Mesodermal cell (in vitro differentiated cells): ENCODE measurements around the gene GNG13.
A peak's percentile ranks its signal among the peaks of the same experiment; 100 is the strongest.

Source experiments
- H3K27ac ChIP-seq: 2 replicates; pipeline ENCODE4 v1.7.0; 2013; ENCODE audit warnings: mild to moderate bottlenecking, low read depth, low read length, moderate library complexity; ENCODE audit not compliant: severe bottlenecking
- H3K36me3 ChIP-seq: 2 replicates; pipeline ENCODE4 v1.7.1; 2013; ENCODE audit warnings: mild to moderate bottlenecking, low read length, moderate library complexity; ENCODE audit not compliant: control insufficient read depth, insufficient read depth
- H3K4me1 ChIP-seq: one replicate; pipeline ENCODE4 v1.7.1; 2013; ENCODE audit warnings: mild to moderate bottlenecking, low read length; ENCODE audit not compliant: insufficient read depth, control insufficient read depth, poor library complexity, severe bottlenecking
- H3K4me3 ChIP-seq: 2 replicates; pipeline ENCODE4 v1.7.0; 2013; ENCODE audit warnings: low read length, control low read depth, mild to moderate bottlenecking; ENCODE audit not compliant: insufficient read depth, poor library complexity, severe bottlenecking; ENCODE audit errors: extremely low read depth
- H3K9me3 ChIP-seq: 2 replicates; pipeline ENCODE4 v1.7.1; 2013; ENCODE audit warnings: mild to moderate bottlenecking, low read length, moderate library complexity; ENCODE audit not compliant: control insufficient read depth
- WGBS, 2 experiments: methylation state at CpG; one replicate each; pipeline ENCODE4 v1.1.5; 2013; ENCODE audit warnings: missing lambda C conversion rate in 2 of 2; ENCODE audit not compliant: insufficient coverage in 2 of 2; 5-methylcytosine and 5-hydroxymethylcytosine counted together

Gene GNG13

GRCh38 chr16:813204-813915 is 12.8 kb upstream of the GNG13 start:
- peak overlapping the region; percentile 8 for H3K4me3 ChIP-seq
- no peaks in the 10 kb centered on the region for H3K36me3 ChIP-seq
- H3K4me1 ChIP-seq = peaks cover 9% of the 10 kb centered on the region
- no peak overlapping the region for H3K27ac ChIP-seq
- H3K9me3 ChIP-seq = no peaks in the 10 kb centered on the region
- WGBS, 2 experiments = 22 to 28% methylated on average over 53 to 55 of the region's 67 CpGs

GRCh38 chr16:808085-808386 is 7.5 kb upstream of the GNG13 start:
- no peak overlapping the region for H3K27ac ChIP-seq
- no peaks in the 10 kb centered on the region for H3K4me1 ChIP-seq
- no peaks in the 10 kb centered on the region for H3K36me3 ChIP-seq
- no peaks in the 10 kb centered on the region for H3K9me3 ChIP-seq
- 38 to 80% methylated on average over 11 to 16 of the region's 19 CpGs for WGBS, 2 experiments
- H3K4me3 ChIP-seq = peak overlapping the region; percentile 56

DNA sequence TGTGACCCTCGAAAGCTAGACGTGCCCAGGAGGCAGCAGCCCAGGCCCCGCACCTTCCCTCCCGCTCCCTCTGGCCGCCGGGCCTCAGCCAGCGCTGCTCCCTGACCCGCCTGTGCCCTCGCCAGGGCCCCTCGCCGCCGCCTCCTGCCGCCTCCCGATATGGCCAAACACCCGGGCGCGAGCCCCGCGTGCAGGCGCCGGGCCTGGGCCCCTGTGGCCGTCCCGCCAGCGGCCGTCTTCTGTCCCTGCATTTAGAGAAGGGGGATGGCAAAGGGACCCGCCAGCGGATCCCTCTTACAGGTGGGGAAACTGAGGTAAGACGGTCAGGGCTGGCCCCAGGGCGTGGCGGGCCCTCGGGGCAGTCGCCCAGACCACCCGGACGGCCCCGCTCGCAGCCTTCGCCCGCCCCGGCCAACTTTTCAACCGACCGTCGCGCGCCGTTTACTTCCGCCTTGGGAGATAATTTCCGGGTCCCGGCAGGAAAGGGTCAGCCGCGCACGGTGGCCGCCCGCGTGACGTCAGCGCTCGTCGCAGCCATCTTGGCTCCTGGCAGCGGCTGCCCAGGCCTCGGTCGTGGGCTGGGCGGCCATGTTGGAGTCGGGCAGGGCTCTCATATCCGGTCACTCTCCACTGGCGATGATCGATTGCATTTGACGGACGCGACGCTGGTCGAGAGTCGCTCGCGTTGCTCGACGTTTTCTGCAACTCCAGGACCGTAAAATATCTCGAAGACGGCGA is 7.0 kb upstream of the GNG13 start:
- no peaks in the 10 kb centered on the region for H3K4me1 ChIP-seq
- WGBS, 2 experiments = 51 to 57% methylated on average over 71 to 80 of the region's 80 CpGs
- H3K36me3 ChIP-seq = no peaks in the 10 kb centered on the region
- peak overlapping the region; percentile 56 for H3K4me3 ChIP-seq
- no peaks in the 10 kb centered on the region for H3K9me3 ChIP-seq
- H3K27ac ChIP-seq = peak overlapping the region; percentile 66

GRCh38 chr16:805474-805873 is 4.9 kb upstream of the GNG13 start:
- Histone ChIP-seq H3K27ac (no peak overlapping the region), H3K9me3 (no peaks in the 10 kb centered on the region), H3K4me1 (no peaks in the 10 kb centered on the region), H3K36me3 (no peaks in the 10 kb centered on the region), H3K4me3 (no peak overlapping the region)
- 88 to 97% methylated on average over 12 to 17 of the region's 17 CpGs for WGBS, 2 experiments

DNA sequence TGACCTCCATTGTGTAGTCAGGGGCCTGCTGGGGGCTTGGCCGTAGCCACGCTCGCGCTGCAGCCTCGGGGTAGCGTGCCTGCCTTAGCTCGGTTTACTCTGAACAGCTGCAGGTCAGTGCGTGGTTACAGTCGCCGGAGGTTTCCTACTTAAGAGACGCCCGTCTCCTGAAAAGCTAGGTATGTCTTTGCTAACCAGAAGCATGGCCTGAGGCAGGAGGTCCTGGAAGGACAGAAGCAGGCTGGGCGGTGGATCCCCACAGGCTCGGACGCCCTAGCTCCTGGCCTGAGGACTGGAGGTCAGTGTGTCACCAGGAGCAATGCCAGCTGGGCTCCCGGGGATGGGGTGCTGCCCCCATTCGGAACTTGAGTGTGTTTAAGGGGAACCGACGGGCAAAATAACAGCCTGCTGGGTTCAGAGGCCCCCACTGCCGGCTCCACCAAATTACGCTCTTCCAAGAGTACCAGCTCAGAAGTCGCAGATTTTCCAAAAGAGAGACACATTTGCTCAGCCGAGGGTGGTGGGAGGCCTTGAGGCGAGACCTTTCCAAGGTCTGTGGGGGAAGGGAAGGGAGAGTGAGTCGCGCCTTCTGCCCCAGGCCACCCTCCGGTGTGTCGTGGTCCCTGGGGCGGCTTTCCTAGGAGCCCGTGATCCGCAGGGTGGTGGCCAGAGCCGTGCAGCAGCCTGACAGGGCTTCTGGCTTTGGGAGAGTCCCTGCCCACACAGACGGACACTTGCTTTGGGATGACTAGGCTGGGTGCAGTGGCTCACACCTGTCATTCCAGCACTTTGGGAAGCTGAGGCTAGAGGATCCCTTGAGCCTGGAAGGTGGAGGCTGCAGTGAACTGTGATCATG is 3.9 kb upstream of the GNG13 start:
- Histone ChIP-seq H3K27ac (no peak overlapping the region), H3K4me3 (no peak overlapping the region), H3K4me1 (no peaks in the 10 kb centered on the region), H3K36me3 (no peaks in the 10 kb centered on the region), H3K9me3 (no peaks in the 10 kb centered on the region)
- WGBS, 2 experiments = 76 to 83% methylated on average over 22 to 30 of the region's 33 CpGs

DNA sequence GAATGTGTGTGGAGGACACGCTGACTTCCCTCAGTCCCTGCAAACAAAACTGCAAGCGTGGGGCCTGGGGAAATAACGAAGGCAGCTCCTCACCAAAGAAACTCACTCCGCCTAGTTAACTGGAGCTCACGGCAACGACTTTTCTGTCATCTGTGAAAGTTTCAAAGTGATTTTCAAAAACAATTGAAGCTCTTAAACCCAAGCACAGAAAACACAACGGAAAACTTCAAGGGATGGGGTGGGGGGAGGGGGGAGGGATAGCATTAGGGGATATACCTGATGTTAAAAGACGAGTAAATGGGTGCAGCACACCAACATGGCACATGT is 3.2 kb upstream of the GNG13 start:
- Histone ChIP-seq H3K4me3 (no peak overlapping the region), H3K9me3 (no peaks in the 10 kb centered on the region), H3K36me3 (no peaks in the 10 kb centered on the region), H3K4me1 (no peaks in the 10 kb centered on the region), H3K27ac (no peak overlapping the region)
- 80 to 88% methylated on average over 4 to 6 of the region's 8 CpGs for WGBS, 2 experiments

DNA sequence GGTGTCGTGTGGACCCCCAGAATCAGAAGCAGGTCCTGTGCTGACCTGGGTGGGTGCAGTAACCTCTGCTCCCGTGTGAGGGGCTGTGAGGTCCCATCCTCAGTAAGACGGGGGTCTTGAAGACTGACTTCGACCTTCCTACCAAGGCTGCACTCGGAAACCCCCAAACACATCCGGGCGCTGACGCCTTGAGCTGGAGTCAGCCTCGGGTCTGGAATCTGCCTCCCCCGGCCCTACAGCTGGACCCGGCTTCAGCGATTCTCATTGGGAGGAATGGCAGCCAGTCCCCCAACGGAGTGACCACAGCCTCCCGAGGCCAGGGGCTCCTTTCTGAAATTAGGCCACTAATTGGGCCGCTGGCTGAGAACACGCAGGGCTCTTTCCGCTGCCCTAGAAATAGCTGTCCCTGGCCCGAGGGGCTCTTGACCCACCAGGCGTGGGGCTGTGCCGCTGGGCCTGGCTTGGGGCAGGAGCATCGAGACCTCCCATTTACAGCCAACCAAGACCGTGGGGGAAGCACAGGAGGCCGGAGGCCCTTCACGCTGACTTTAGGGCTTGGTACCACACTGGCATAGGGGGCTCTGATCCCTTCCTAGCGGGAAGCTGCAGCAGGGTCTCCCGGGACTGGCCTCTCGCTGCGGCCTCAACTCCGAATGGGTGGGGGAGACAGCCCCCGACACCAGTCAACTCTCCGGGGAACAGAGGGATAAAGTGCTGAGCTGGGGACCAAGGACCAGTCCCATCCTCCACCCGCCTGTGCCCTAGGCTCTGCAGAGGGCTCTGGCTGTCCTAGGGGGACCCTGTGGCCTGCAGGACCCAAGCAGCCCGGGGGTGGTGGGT is 2.6 kb upstream of the GNG13 start:
- Histone ChIP-seq H3K27ac (no peak overlapping the region), H3K9me3 (no peaks in the 10 kb centered on the region), H3K4me1 (no peaks in the 10 kb centered on the region), H3K36me3 (no peaks in the 10 kb centered on the region), H3K4me3 (no peak overlapping the region)
- 81 to 84% methylated on average over 30 to 31 of the region's 33 CpGs for WGBS, 2 experiments

GRCh38 chr16:802461-802860 is 1.9 kb upstream of the GNG13 start:
- no peak overlapping the region for H3K27ac ChIP-seq
- H3K4me3 ChIP-seq = no peak overlapping the region
- H3K9me3 ChIP-seq = no peaks in the 10 kb centered on the region
- peaks cover under 1% of the 10 kb centered on the region for H3K36me3 ChIP-seq
- H3K4me1 ChIP-seq = no peaks in the 10 kb centered on the region
- WGBS, 2 experiments = 83 to 90% methylated on average over 7 of the region's 7 CpGs

DNA sequence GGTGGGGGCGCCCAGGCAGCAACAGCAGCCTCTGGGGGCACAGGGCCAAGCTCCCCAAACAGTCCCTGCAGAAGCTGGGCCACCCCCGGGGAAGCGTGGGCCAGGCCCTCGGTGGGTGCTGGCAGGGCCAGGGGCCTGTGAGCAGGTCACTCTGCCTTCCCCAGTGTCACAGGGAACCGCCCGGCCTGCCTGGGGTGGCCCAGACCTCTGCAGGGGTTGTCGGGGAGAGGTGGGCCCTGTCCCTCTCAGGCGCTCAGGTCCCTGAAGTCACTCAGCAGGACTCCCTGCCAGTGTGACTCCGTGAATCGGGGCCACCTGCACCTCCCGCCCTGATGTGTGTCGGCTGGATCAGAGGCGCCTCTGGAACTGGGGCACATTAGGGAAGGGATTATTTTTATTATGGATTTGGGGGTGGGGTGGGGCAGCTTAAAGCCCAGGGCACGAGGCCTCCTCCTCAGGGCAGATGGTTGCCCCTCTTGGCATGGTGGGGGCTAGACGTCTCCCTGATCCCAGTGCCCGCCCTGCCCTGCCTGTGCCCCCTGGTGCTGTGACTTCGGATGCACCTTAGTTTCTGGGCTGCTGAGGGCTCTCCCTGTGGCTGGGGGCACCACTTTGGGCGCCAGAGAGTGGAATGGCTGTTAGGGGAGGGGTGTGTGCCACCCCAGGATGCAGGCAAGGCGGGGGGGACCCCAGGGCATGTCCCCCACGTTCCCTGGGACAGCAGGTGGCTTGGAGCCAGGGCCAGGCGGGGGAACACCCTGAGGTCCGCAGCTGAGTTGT is 1.2 kb upstream of the GNG13 start:
- H3K4me3 ChIP-seq = no peak overlapping the region
- WGBS, 2 experiments = 68 to 72% methylated on average over 15 to 19 of the region's 22 CpGs

More for the DNA sequence above, 1.2 kb upstream of the GNG13 start:
- peaks cover 7% of the 10 kb centered on the region for H3K36me3 ChIP-seq
- H3K4me1 ChIP-seq = no peaks in the 10 kb centered on the region
- H3K9me3 ChIP-seq = no peaks in the 10 kb centered on the region
- no peak overlapping the region for H3K27ac ChIP-seq
